HG03575 (cell line): Measurements from ENCODE around the gene PHYKPL.
"Not testable (repeated sequence)": the region's sequence is repeated elsewhere in the genome, so short reads cannot be mapped to it uniquely, and the experiment has no call there.

Experiments used
- ATAC-seq: cut with Tn5 transposase; IDR thresholded peaks from one replicate; pipeline ENCODE4 v1.9.1; 2021; ENCODE audit not compliant: unreplicated experiment, insufficient number of reproducible peaks, low FRiP score; ENCODE audit errors: extremely low read depth

PHYKPL gene

GRCh38 chr5:178241688-178242231, 9.2 kb upstream of the PHYKPL start:
- ATAC-seq: no peak

GRCh38 chr5:178241231-178241663, 8.6 kb upstream of the PHYKPL start:
- ATAC-seq: no peak

DNA sequence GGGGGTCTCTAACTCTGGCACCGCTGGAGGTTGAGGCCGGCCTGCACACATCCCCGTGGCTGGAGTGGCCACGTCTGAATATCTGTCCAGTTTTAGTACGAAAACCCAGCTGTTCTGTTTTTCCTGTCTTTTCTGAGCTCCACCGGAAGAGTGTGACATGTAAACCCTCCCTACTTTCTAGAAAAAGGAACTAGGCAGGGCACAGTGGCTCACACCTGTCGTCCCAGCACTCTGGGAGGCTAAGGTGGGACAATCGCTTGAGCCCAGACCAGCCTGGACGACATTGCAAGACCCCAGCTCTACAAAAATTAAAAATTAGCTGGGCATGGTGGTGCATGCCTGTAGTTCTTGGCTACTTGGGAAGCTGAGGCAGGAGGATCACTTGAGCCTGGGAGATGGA, 8.2 kb upstream of the PHYKPL start:
- no peak for ATAC-seq

GRCh38 chr5:178240341-178240741, 7.7 kb upstream of the PHYKPL start:
- no peak for ATAC-seq

- not testable (repeated sequence) for ATAC-seq
These were observed 7.2 kb upstream of the PHYKPL start for GRCh38 chr5:178239626-178240301.

- no peak for ATAC-seq
These were observed 6.3 kb upstream of the PHYKPL start for GRCh38 chr5:178238711-178239592.

GRCh38 chr5:178238313-178238635, 5.7 kb upstream of the PHYKPL start:
- ATAC-seq: no peak

- ATAC-seq: no peak
These were observed 5.1 kb upstream of the PHYKPL start for GRCh38 chr5:178237431-178238312.

GRCh38 chr5:178236679-178237078, 4.1 kb upstream of the PHYKPL start:
- ATAC-seq: no peak

- no peak for ATAC-seq
These were observed 3.5 kb upstream of the PHYKPL start for GRCh38 chr5:178236126-178236525.

GRCh38 chr5:178235588-178235974, 3.0 kb upstream of the PHYKPL start:
- no peak for ATAC-seq

- ATAC-seq: no peak
These were observed 2.4 kb upstream of the PHYKPL start for GRCh38 chr5:178234750-178235587.

- ATAC-seq: no peak
These were observed 1.6 kb upstream of the PHYKPL start for GRCh38 chr5:178234121-178234749.

- ATAC-seq: no peak
These were observed 373 bp upstream of the PHYKPL start for GRCh38 chr5:178232920-178233429.

GRCh38 chr5:178231539-178232123, 971 bp downstream of the PHYKPL start:
- ATAC-seq: no peak

- ATAC-seq: no peak
These were observed 1.6 kb downstream of the PHYKPL start for GRCh38 chr5:178230879-178231538.

DNA sequence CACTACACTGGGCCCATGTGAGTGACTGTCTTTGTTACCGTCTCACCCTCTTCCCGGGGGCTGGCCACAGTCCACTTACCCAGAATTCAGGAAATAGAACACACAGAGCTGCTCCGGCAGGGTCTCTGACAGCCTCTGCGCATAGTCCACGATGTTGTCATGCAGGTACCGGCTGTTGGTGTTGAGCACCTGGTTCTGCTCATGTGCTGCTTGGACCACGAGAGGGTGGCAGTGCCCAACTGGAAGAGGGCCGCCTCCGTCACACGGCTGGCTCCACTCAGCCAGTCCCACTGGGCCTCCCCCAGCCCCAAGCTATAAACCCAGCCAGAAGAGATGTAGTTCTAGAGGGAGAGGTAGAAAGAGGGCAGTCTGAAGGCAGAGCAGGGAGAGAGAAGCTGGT, 2.7 kb downstream of the PHYKPL start:
- ATAC-seq: no peak
